EL (cell line): ENCODE measurements around the gene ABCC1.
A peak's percentile ranks its signal among the peaks of the same experiment; 100 is the strongest.
"Not testable (repeated sequence)": the region's sequence is repeated elsewhere in the genome, so short reads cannot be mapped to it uniquely, and the experiment has no call there.

Experiments
- DNase-seq: peaks from one replicate; pipeline ENCODE4 v3.0.0-alpha.2; 2016

Gene ABCC1

GRCh38 chr16:16086653-16087446 is 137.4 kb downstream of the ABCC1 start:
- DNase-seq: no peak

- no peak for DNase-seq
Observed at GRCh38 chr16:16090238-16090637, 140.8 kb downstream of the ABCC1 start.

DNA sequence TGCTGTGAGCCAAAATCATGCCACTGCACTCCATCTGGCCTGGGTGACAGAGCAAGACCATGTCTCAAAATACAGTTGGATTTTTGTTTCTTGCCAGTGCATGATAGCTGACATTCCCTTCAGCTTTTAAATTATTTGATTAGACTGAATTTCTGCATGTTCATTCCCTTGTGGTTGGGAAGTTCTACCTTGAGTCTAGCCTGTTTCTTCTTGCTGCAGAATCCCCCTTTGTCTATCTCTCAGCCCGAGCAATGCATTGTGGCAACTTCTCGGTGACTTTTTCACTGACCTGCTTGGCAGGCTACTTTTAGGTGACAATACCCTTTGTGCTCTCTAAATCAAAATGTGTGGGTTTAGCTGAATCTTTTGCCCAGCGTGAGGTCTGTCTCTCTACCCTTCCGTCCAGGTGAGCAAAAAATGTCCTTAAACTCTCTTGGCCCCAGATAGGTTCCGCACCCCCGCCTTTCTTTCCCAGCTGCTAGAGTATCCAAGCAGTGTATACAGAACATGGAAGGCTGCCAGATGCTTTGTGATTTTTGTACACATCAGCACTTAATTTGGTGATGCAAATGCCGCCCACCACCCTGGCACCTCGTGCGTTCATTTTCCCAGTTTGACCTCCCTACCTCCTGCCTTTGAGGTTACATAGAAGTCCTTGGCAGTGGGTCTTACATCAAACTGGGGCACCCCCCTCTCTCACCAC is 143.7 kb downstream of the ABCC1 start:
- DNase-seq: no peak

DNA sequence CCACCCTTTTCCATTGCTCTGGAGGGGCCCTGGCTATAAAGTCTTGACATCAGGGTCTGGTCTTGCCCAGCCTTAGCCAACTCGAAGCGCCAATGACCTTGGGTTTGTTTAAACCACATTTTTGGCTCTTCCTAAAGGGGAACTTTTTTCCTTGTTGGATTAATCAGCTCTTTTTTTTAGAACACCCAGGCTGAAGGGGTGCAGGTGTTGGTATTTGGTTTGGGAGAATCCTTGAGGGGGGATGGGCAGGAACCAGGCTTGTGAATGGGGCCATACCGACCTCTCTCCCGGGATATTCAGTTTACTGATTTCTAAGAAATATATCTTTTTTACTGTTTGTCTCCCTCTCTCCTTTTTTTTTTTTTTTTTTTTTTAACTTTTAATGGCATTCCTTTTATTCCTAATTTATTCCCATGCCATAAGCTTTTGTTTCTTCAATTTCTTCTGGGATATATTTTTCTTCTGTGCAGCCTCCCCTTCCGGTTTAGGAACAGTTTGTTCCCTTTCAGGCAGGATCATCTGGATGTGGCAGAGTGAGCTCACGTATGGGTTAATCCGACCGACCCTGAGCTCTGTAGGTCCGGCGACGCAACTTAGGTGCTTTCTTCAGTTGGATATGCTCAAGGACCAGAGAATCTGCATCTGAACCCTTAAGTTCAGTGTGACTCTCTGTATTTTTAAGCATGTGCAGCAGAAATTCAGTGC is 144.4 kb downstream of the ABCC1 start:
- DNase-seq: no peak

- DNase-seq: peak; percentile 31
Observed at GRCh38 chr16:16095646-16096045, 146.2 kb downstream of the ABCC1 start.

- peak; percentile 66 for DNase-seq
Observed at GRCh38 chr16:16096121-16096857, 146.9 kb downstream of the ABCC1 start.

DNA sequence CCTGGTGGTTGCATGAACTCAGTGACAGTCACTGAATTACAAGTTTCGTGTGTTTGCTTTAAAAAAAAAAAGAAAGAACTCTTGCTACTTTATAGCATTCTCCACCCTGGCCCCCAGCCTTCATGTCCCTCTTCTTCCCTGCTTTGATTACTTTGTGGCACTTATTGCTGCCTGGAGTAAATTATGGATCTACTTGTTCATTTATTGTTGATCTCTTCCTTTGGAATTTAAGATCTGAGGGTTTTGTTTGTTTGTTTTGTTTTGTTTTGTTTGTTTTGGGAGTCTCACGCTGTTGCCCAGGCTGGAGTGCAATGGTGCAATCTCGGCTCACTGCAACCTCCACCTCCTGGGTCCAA is 147.4 kb downstream of the ABCC1 start:
- DNase-seq: no peak

DNA sequence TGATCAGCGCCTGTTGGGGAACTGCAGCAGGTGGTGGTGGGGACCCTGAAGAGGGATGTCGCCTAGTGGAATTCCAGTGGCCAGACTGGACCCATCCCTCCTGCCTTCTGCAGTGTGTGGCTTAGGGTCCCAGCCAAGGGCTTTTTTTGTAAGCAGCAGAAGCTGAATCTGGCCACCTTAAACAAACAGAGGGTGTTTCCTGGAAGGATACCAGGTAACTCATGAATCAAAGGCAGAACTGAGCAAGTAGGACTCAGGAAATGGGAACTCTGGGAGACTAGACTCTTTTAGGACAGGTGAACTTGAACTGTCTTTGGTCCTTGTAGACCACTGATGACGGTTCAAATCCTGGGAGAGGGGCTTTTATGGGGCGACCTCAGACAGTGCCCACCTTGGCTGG is 149.9 kb downstream of the ABCC1 start:
- no peak for DNase-seq

DNA sequence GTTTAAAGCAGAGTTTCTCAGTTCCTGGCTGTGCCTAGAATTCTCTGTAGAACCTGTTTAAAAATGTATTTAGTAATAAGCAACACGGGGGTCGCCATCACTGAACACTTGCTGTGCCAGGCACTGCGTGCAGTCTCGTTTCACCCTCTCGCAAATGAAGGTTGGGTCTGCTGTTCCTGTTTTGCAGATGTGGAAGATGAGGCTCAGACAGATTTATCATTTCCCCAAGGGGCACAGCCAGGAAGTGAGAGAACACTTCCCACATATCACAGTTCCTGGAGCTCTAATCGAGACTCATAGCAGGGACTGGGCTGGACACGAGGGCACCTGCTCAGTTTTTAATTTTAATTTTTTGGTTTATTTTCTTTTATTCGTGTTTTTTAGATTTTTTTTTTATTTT is 151.2 kb downstream of the ABCC1 start:
- no peak for DNase-seq

DNA sequence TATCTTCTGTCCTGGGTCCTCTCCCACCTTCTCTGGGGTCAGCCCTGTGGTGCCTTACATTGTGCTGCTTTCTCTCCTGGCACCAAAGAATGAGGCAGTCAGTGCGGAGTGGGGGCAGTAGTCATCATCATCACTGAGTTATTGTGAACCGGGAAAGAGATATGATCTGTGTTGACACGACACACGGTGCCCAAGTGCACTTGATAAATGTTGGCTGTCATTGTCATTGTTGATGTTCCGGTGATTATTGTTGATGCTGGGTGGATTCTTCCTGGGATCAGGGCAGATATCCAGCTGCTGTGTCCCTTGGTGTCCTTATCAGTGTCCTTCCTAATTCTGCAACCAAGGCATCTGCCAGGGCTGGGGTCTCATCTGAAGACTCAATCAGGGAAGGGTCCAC is 152.2 kb downstream of the ABCC1 start:
- DNase-seq: no peak

- no peak for DNase-seq
Observed at GRCh38 chr16:16102738-16103137, 153.3 kb downstream of the ABCC1 start.

- not testable (repeated sequence) for DNase-seq
Observed at GRCh38 chr16:16104132-16104803, 154.9 kb downstream of the ABCC1 start.

DNA sequence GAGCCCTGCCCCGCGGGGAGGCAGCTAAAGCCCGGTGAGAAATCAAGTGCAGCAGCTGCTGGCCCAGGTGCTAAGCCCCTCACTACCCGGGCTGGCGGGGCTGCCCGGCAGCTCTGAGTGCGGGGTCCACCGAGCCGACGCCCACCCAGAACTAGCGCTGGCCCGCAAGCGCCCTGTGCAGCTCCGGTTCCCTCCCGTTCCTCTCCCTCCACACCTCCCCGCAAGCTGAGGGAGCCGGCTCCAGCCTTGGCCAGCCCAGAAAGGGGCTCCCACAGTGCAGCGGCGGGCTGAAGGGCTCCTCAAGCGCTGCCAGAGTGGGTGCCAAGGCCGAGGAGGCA is 155.4 kb downstream of the ABCC1 start:
- not testable (repeated sequence) for DNase-seq

DNA sequence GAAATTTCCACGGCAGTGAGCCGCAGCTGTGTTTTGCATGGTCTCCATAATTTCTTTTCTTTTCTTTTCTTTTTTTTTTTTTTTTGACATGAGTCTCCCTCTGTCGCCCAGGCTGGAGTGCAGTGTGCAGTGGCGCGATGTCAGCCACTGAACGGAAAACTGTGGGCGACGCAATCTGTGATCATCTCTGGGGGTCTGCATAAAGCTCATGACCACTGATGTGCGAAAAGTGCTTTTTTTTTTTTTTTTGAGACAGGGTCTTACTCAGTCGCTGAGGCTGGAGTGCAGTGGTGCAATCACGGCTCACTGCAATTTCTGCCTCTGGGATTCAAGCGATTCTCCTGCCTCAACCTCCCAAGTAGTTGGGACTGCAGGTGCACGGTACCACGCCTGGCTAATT is 156.2 kb downstream of the ABCC1 start:
- DNase-seq: no peak

- DNase-seq: no peak
Observed at GRCh38 chr16:16106466-16106865, 157.1 kb downstream of the ABCC1 start.

GRCh38 chr16:16107839-16108238 is 158.4 kb downstream of the ABCC1 start:
- DNase-seq: no peak

DNA sequence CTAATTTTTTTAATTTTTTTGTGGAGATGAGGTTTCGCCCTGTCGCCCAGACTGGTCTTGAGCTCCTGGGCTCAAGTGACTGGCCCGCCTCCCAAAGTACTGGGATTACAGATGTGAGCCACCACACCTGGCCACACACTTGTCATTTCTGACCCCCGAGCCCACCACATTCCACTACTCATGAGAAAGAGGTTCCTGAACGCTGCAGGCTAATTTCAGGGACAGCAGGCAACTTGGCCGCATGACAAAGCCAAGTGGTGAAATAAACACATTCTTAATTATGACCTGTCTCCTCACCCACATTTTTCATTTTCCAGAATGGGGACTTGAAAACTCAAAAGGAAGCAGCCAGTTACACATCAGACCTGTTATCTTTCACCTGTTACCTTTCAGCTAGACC is 159.3 kb downstream of the ABCC1 start:
- no peak for DNase-seq

GRCh38 chr16:16109453-16110110 is 160.2 kb downstream of the ABCC1 start:
- no peak for DNase-seq

GRCh38 chr16:16110111-16110490 is 160.7 kb downstream of the ABCC1 start:
- no peak for DNase-seq

- no peak for DNase-seq
Observed at GRCh38 chr16:16111639-16112038, 162.2 kb downstream of the ABCC1 start.

- DNase-seq: no peak
Observed at GRCh38 chr16:16112450-16113053, 163.1 kb downstream of the ABCC1 start.

GRCh38 chr16:16113076-16113475 is 163.7 kb downstream of the ABCC1 start:
- no peak for DNase-seq
